Measurements from ENCODE around the gene SND1.
"Not testable (repeated sequence)": the region's sequence is repeated elsewhere in the genome, so short reads cannot be mapped to it uniquely, and the experiment has no call there.

SND1 gene

GRCh38 chr7:127953423-127954356 is 301.7 kb downstream of the SND1 start:
- H3K4me3 ChIP-seq (ENCODE audit: low read depth, low read length) = no peak overlapping the region
- DNase-seq (ENCODE audit: low read depth) = no peak

GRCh38 chr7:127954357-127954748 is 302.4 kb downstream of the SND1 start:
- DNase-seq (ENCODE audit: low read depth) = no peak

GRCh38 chr7:127955051-127955531 is 303.1 kb downstream of the SND1 start:
- no peak for DNase-seq (ENCODE audit: low read depth)
- H3K4me3 ChIP-seq (ENCODE audit: low read depth, low read length) = no peak overlapping the region

More at GRCh38 chr7:127954357-127954748, 302.4 kb downstream of the SND1 start:
- H3K4me3 ChIP-seq (ENCODE audit: low read depth, low read length) = no peak overlapping the region

- no peak for DNase-seq (ENCODE audit: low read depth)
- no peak overlapping the region for H3K4me3 ChIP-seq (ENCODE audit: low read depth, low read length)
These were observed 305.9 kb downstream of the SND1 start for GRCh38 chr7:127957886-127958285.

GRCh38 chr7:127959770-127960169 is 307.8 kb downstream of the SND1 start:
- no peak for DNase-seq (ENCODE audit: low read depth)
- no peak overlapping the region for H3K4me3 ChIP-seq (ENCODE audit: low read depth, low read length)

- no peak for DNase-seq (ENCODE audit: low read depth)
These were observed 309.9 kb downstream of the SND1 start for GRCh38 chr7:127961786-127962453.

GRCh38 chr7:127962589-127963361 is 310.8 kb downstream of the SND1 start:
- no peak overlapping the region for H3K4me3 ChIP-seq (ENCODE audit: low read depth, low read length)
- DNase-seq (ENCODE audit: low read depth) = no peak

More at GRCh38 chr7:127961786-127962453, 309.9 kb downstream of the SND1 start:
- H3K4me3 ChIP-seq (ENCODE audit: low read depth, low read length) = no peak overlapping the region

GRCh38 chr7:127963850-127964249 is 311.9 kb downstream of the SND1 start:
- not testable (repeated sequence) for H3K4me3 ChIP-seq (ENCODE audit: low read depth, low read length); DNase-seq (ENCODE audit: low read depth)

GRCh38 chr7:127967281-127967680 is 315.3 kb downstream of the SND1 start:
- no peak overlapping the region for H3K4me3 ChIP-seq (ENCODE audit: low read depth, low read length)
- no peak for DNase-seq (ENCODE audit: low read depth)

- no peak for DNase-seq (ENCODE audit: low read depth)
- no peak overlapping the region for H3K4me3 ChIP-seq (ENCODE audit: low read depth, low read length)
These were observed 316.6 kb downstream of the SND1 start for GRCh38 chr7:127968547-127968946.

GRCh38 chr7:127973832-127974231 is 321.8 kb downstream of the SND1 start:
- DNase-seq (ENCODE audit: low read depth) = no peak
- H3K4me3 ChIP-seq (ENCODE audit: low read depth, low read length) = no peak overlapping the region

GRCh38 chr7:127974446-127975035 is 322.5 kb downstream of the SND1 start:
- H3K4me3 ChIP-seq (ENCODE audit: low read depth, low read length) = no peak overlapping the region
- DNase-seq (ENCODE audit: low read depth) = no peak

GRCh38 chr7:127976056-127976737 is 324.2 kb downstream of the SND1 start:
- H3K4me3 ChIP-seq (ENCODE audit: low read depth, low read length) = no peak overlapping the region
- no peak for DNase-seq (ENCODE audit: low read depth)

GRCh38 chr7:127976738-127977120 is 324.7 kb downstream of the SND1 start:
- H3K4me3 ChIP-seq (ENCODE audit: low read depth, low read length) = no peak overlapping the region
- DNase-seq (ENCODE audit: low read depth) = no peak

GRCh38 chr7:127978421-127978820 is 326.4 kb downstream of the SND1 start:
- H3K4me3 ChIP-seq (ENCODE audit: low read depth, low read length) = no peak overlapping the region
- DNase-seq (ENCODE audit: low read depth) = no peak

- no peak for DNase-seq (ENCODE audit: low read depth)
- H3K4me3 ChIP-seq (ENCODE audit: low read depth, low read length) = no peak overlapping the region
These were observed 327.2 kb downstream of the SND1 start for GRCh38 chr7:127979113-127979727.

- H3K4me3 ChIP-seq (ENCODE audit: low read depth, low read length) = no peak overlapping the region
- no peak for DNase-seq (ENCODE audit: low read depth)
These were observed 327.7 kb downstream of the SND1 start for GRCh38 chr7:127979728-127980126.

GRCh38 chr7:127980901-127981300 is 328.9 kb downstream of the SND1 start:
- DNase-seq (ENCODE audit: low read depth) = no peak
- H3K4me3 ChIP-seq (ENCODE audit: low read depth, low read length) = no peak overlapping the region
